HCT116 (cell line): ENCODE results near the gene PDPK1. TPM values are rescaled to one million over a fixed set of nuclear protein-coding genes. Genes with fewer than 3 reads are reported as not detected.

Source experiments
- ATAC-seq: fragments of 200-7000 bp; cut with Tn5 transposase; 2 replicates; pipeline ENCODE4 v1.9.1; 2020; ENCODE audit warnings: mild to moderate bottlenecking, moderate library complexity
- BruUV-seq: library from RNA; stranded (reverse); fragments of 400-500 nt; replicated peaks from 2 replicates; lab custom pipeline; 2021; lab: Mats Ljungman, UMichigan
- CTCF ChIA-PET: fragments of 300-600 bp; sonication (Branson Sonifier 250); formaldehyde crosslinking; loops from one replicate; lab custom pipeline; 2021; ENCODE audit warnings: antibody characterized with exemption; lab: Charles Lee
- POLR2A ChIA-PET: fragments of 300-600, 350-600 bp; sonication (Branson Sonifier 250); formaldehyde crosslinking; loops from one replicate; lab custom pipeline; 2021; ENCODE audit warnings: antibody characterized with exemption; lab: Charles Lee
- RAD21 ChIA-PET, 2 experiments: fragments of 300-600 bp; sonication (Branson Sonifier 250); formaldehyde crosslinking; loops; one replicate each; lab custom pipeline; 2023; ENCODE audit warnings: low total read pairs in 2 of 2; ENCODE audit not compliant: uncharacterized antibody in 2 of 2, unreplicated experiment in 2 of 2, low non-redundant PET in 1 of 2; lab: Charles Lee
- DNase-seq: peaks from one replicate; pipeline ENCODE4 v3.0.0-alpha.2; 2010; ENCODE audit warnings: low read depth, low spot score
- H2AFZ ChIP-seq: fragments of 200-600 bp; shearing (Covaris generic), sonication (generic); 2 replicates; pipeline ENCODE4 v1.6.1; 2017; ENCODE audit warnings: low read depth, mixed run types, mixed read lengths, antibody characterized with exemption, low read length; ENCODE audit not compliant: poor library complexity, severe bottlenecking
- H3K27ac ChIP-seq: 2 replicates; pipeline ENCODE4 v1.5.1; 2012; ENCODE audit warnings: low read depth, low read length
- H3K27me3 ChIP-seq: fragments of 200-600 bp; sonication (generic); 2 replicates; pipeline ENCODE4 v1.6.1; 2016; ENCODE audit warnings: mixed run types, low read length, mixed read lengths; ENCODE audit not compliant: insufficient read depth
- H3K36me3 ChIP-seq, 2 experiments: fragments of 200-500 bp in 1 of 2; fragments of 200-600 bp in 1 of 2; sonication (Bioruptor generic) in 1 of 2; sonication (generic) in 1 of 2; 2 replicates each; pipeline versions ENCODE4 v1.5.1 to v1.6.1; 2014 to 2016; ENCODE audit warnings: low read length in 2 of 2, inconsistent platforms in 1 of 2, mixed read lengths in 1 of 2, mixed run types in 1 of 2; ENCODE audit not compliant: insufficient read depth in 2 of 2, control insufficient read depth in 1 of 2
- H3K4me1 ChIP-seq, 2 experiments: fragments of 200-600 bp in 1 of 2; sonication (generic) in 1 of 2; 2 replicates each; pipeline versions ENCODE4 v1.5.1 to v1.6.1; 2012 to 2017; ENCODE audit warnings: low read length in 2 of 2, inconsistent platforms in 1 of 2, mild to moderate bottlenecking in 1 of 2, mixed read lengths in 1 of 2, mixed run types in 1 of 2, moderate library complexity in 1 of 2; ENCODE audit not compliant: insufficient read depth in 2 of 2, control insufficient read depth in 1 of 2
- H3K4me2 ChIP-seq: fragments of 200-600 bp; sonication (generic); 2 replicates; pipeline ENCODE4 v1.6.1; 2017; ENCODE audit warnings: mixed run types, low read length, mixed read lengths
- H3K4me3 ChIP-seq, 2 experiments: fragments of 200-600 bp in 1 of 2; sonication (generic) in 1 of 2; replicated peaks in 1 of 2; 2 replicates each; pipeline ENCODE4 v1.5.1; 2011 to 2016; ENCODE audit warnings: low read length in 2 of 2, control low read depth in 1 of 2, low read depth in 1 of 2, mild to moderate bottlenecking in 1 of 2, mixed read lengths in 1 of 2, mixed run types in 1 of 2
- H3K79me2 ChIP-seq: fragments of 200-600 bp; sonication (generic); 2 replicates; pipeline ENCODE4 v1.6.1; 2017; ENCODE audit warnings: mild to moderate bottlenecking, mixed run types, low read length, moderate library complexity, mixed read lengths; ENCODE audit not compliant: insufficient read depth
- H3K9ac ChIP-seq: fragments of 200-600 bp; sonication (generic); 2 replicates; pipeline ENCODE4 v1.6.1; 2016; ENCODE audit warnings: low read length, mixed read lengths
- H3K9me2 ChIP-seq: fragments of 200-600 bp; sonication (generic), shearing (Covaris generic); 2 replicates; pipeline ENCODE4 v1.6.1; 2017; ENCODE audit warnings: mixed run types, mild to moderate bottlenecking, moderate library complexity; ENCODE audit not compliant: insufficient read depth
- H3K9me3 ChIP-seq, 2 experiments: fragments of 200-500 bp in 1 of 2; fragments of 200-600 bp in 1 of 2; sonication (Bioruptor generic) in 1 of 2; sonication (generic) in 1 of 2; 2 replicates each; pipeline ENCODE4 v1.6.1; 2014 to 2017; ENCODE audit warnings: low read length in 2 of 2, mixed read lengths in 2 of 2, inconsistent platforms in 1 of 2, low read depth in 1 of 2, mild to moderate bottlenecking in 1 of 2, mixed run types in 1 of 2, moderate library complexity in 1 of 2; ENCODE audit not compliant: control insufficient read depth in 1 of 2, insufficient read depth in 1 of 2
- H4K20me1 ChIP-seq: fragments of 200-600 bp; sonication (generic), shearing (Covaris generic); 2 replicates; pipeline ENCODE4 v1.6.1; 2017; ENCODE audit warnings: mixed run types, mild to moderate bottlenecking, moderate library complexity; ENCODE audit not compliant: insufficient read depth
- CEBPB ChIP-seq: IDR thresholded peaks from 2 replicates; pipeline ENCODE4 v1.6.1; 2012; ENCODE audit warnings: low read depth
- EGR1 ChIP-seq: IDR thresholded peaks from 2 replicates; pipeline ENCODE4 v1.6.1; 2012; ENCODE audit warnings: low read depth
- EZH2 ChIP-seq: fragments of 200-600 bp; sonication (generic); IDR thresholded peaks from 2 replicates; pipeline ENCODE4 v1.6.1; 2017; ENCODE audit warnings: antibody characterized with exemption, mixed run types
- EZH2phosphoT487 ChIP-seq: fragments of 200-600 bp; IDR thresholded peaks from 2 replicates; pipeline ENCODE4 v1.6.1; 2018; ENCODE audit warnings: antibody characterized with exemption, borderline replicate concordance
- FOSL1 ChIP-seq: IDR thresholded peaks from 2 replicates; pipeline ENCODE4 v1.6.1; 2012; ENCODE audit warnings: low read depth
- POLR2A ChIP-seq: IDR thresholded peaks from 2 replicates; pipeline ENCODE4 v1.7.0; 2011; ENCODE audit warnings: borderline replicate concordance; ENCODE audit not compliant: insufficient read depth, insufficient read length; ENCODE audit errors: extremely low read depth
- SIN3A ChIP-seq: IDR thresholded peaks from 2 replicates; pipeline ENCODE4 v1.6.1; 2012; ENCODE audit warnings: low read depth
- TCF7L2 ChIP-seq: IDR thresholded peaks from 2 replicates; pipeline ENCODE4 v1.7.0; 2011; ENCODE audit warnings: borderline replicate concordance, inconsistent platforms; ENCODE audit not compliant: insufficient read depth, insufficient read length; ENCODE audit errors: extremely low read depth
- intact Hi-C: fragments of 100-400 bp; cut with micrococcal nuclease; formaldehyde crosslinking; loops from 2 replicates; pipeline ENCODE4 v1.10.0; 2022
- total RNA-seq: library from RNA; stranded (reverse); gene quantifications from one replicate; pipeline ENCODE4 v1.2.1, GENCODE V29; 2021; ENCODE audit not compliant: unreplicated experiment
- TF ChIP-seq, protein P1 (sequence below): IDR thresholded peaks from 2 replicates; pipeline ENCODE4 v1.6.1; 2012

Gene PDPK1
- total RNA-seq, 1 experiment from 2014 or later = 36.1 TPM

GRCh38 chr16:2517954-2518605, 19.7 kb upstream of the PDPK1 start:
- H3K79me2 ChIP-seq = peaks cover 80% of the 10 kb centered on the region
- H3K36me3 ChIP-seq = peaks cover 1% of the 10 kb centered on the region in 2 experiments; a peak in 1 of 4 replicates
- peaks cover 5% of the 10 kb centered on the region; the same call in 1 of the 2 replicates for H4K20me1 ChIP-seq
- H3K9me3 ChIP-seq = no peaks in the 10 kb centered on the region
- H3K9ac ChIP-seq = no peak overlapping the region
- no peak overlapping the region for H3K4me2 ChIP-seq
- no peak overlapping the region for H2AFZ ChIP-seq
- H3K4me3 ChIP-seq = no peak overlapping the region
- ATAC-seq (no peak), DNase-seq (no peak)
- ChIA-PET CTCF (interaction anchor here (1.2 kb wide), 1 partner anchor 323 kb away, joined by 3 read pairs; no protein-coding TSS in a partner anchor), POLR2A (interaction anchor here (0.9 kb wide), 1 partner anchor 19 kb away, joined by 4 read pairs; the partner anchor contains the start of gene PDPK1), RAD21 (no interaction called here)
- no TSS peak for BruUV-seq
- no peak for TF ChIP-seq SIN3A
- TF ChIP-seq CEBPB = no peak
- TF ChIP-seq, protein P1, sequence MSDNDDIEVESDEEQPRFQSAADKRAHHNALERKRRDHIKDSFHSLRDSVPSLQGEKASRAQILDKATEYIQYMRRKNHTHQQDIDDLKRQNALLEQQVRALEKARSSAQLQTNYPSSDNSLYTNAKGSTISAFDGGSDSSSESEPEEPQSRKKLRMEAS = no peak
- no peak for TF ChIP-seq POLR2A
- no peak for TF ChIP-seq FOSL1
- no peak for TF ChIP-seq EZH2phosphoT487
- no peak for TF ChIP-seq EGR1
- TF ChIP-seq TCF7L2 = no peak
- TF ChIP-seq EZH2 = no peak
- H3K27ac ChIP-seq = peak overlapping the region; percentile 32; the same call in 1 of the 2 replicates
- intact Hi-C loops = no loop called here
- no peaks in the 10 kb centered on the region for H3K9me2 ChIP-seq
- H3K4me1 ChIP-seq = peaks cover 22 to 53% of the 10 kb centered on the region in 2 experiments
- no peaks in the 10 kb centered on the region for H3K27me3 ChIP-seq
